Smooth muscle cell (in vitro differentiated cells): ENCODE measurements around the gene TMEM131L. TPM values are rescaled to one million over a fixed set of nuclear protein-coding genes. Genes with fewer than 3 reads are reported as not detected.
"Not testable (repeated sequence)": the region's sequence is repeated elsewhere in the genome, so short reads cannot be mapped to it uniquely, and the experiment has no call there.

Experiments used
- DNase-seq: peaks from one replicate; lab custom pipeline; 2025; ENCODE audit not compliant: unreplicated experiment; lab: John Stamatoyannopoulos, UW
- H2AFZ ChIP-seq: fragments of 200-600 bp; sonication (generic); 2 replicates; pipeline ENCODE4 v1.6.0; 2016; ENCODE audit warnings: antibody characterized with exemption, low read depth, mild to moderate bottlenecking
- H3F3A ChIP-seq: fragments of 200-600 bp; sonication (generic); 2 replicates; pipeline ENCODE4 v1.6.0; 2017; ENCODE audit warnings: antibody characterized with exemption, low read depth
- H3K27ac ChIP-seq: fragments of 200-600 bp; sonication (generic); 2 replicates; pipeline ENCODE4 v1.5.1; 2016; ENCODE audit warnings: low read depth, mild to moderate bottlenecking
- H3K27me3 ChIP-seq: fragments of 200-600 bp; sonication (generic); 2 replicates; pipeline ENCODE4 v1.6.1; 2016; ENCODE audit warnings: low read depth, mild to moderate bottlenecking
- H3K36me3 ChIP-seq: fragments of 200-600 bp; sonication (generic); 2 replicates; pipeline ENCODE4 v1.5.1; 2016; ENCODE audit warnings: low read depth
- H3K4me1 ChIP-seq: fragments of 200-600 bp; sonication (generic); 2 replicates; pipeline ENCODE4 v1.5.1; 2016; ENCODE audit warnings: low read depth
- H3K4me2 ChIP-seq: fragments of 200-600 bp; sonication (generic); 2 replicates; pipeline ENCODE4 v1.6.0; 2016; ENCODE audit warnings: mild to moderate bottlenecking
- H3K4me3 ChIP-seq: fragments of 200-600 bp; sonication (generic); 2 replicates; pipeline ENCODE4 v1.5.1; 2016; ENCODE audit warnings: mild to moderate bottlenecking
- H3K79me2 ChIP-seq: fragments of 200-600 bp; sonication (generic); 2 replicates; pipeline ENCODE4 v1.6.0; 2016; ENCODE audit warnings: low read depth, mild to moderate bottlenecking
- H3K9ac ChIP-seq: fragments of 200-600 bp; sonication (generic); 2 replicates; pipeline ENCODE4 v1.6.0; 2016; ENCODE audit warnings: low read depth
- H3K9me3 ChIP-seq: fragments of 200-600 bp; sonication (generic); replicated peaks from 2 replicates; pipeline ENCODE4 v1.5.1; 2016; ENCODE audit warnings: low read depth
- H4K20me1 ChIP-seq: fragments of 200-600 bp; sonication (generic); 2 replicates; pipeline ENCODE4 v1.6.0; 2016; ENCODE audit warnings: low read depth
- WGBS: methylation state at CpG from one replicate; pipeline ENCODE4 v1.1.7; 2016; ENCODE audit warnings: low lambda C conversion rate; 5-methylcytosine and 5-hydroxymethylcytosine counted together
- polyA plus RNA-seq: library from polyadenylated mRNA; unstranded; fragments of >200 nt; fragmentation: Nextera tagmentation; extraction: Ambion mirVana; gene quantifications from 2 replicates; pipeline ENCODE4 v1.2.1, GENCODE V29; 2016
- total RNA-seq: library from RNA; depleted of rRNA; stranded (reverse); fragments of >200 nt; gene quantifications from 2 replicates; pipeline ENCODE4 v1.2.3, GENCODE V29; 2014
- TF ChIP-seq, protein P1 (sequence below): fragments of 200-600 bp; sonication (generic); IDR thresholded peaks from 2 replicates; pipeline ENCODE4 v1.5.1; 2017; ENCODE audit warnings: borderline replicate concordance, mild to moderate bottlenecking, antibody characterized with exemption; ENCODE audit not compliant: insufficient read depth, poor library complexity, severe bottlenecking

The TMEM131L gene
- total and polyA plus RNA-seq, 2 experiments from 2014 or later: 4.3 to 6.7 TPM

DNA sequence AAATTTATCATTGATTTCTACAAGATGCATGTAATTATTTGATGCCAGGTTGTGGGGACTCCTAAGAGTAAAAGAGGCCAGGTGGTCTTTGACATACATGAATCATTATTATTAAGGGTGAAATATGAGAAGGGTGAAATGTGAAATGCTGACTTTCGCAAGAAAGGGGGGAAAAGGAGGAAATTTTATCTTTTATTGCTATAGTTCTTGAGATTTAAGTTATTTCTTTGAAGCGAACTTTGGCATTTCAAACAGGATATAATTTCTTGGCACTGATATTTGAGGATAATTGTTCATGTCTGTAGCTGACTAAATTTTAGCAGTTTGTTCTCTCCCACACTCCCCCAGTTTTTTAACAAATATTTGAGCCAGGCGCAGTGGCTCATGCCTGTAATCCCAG is 80.1 kb downstream of the TMEM131L start:
- Histone ChIP-seq H3K27ac (no peak overlapping the region), H2AFZ (no peak overlapping the region), H3K4me3 (no peak overlapping the region), H3K36me3 (no peaks in the 10 kb centered on the region), H3K79me2 (no peaks in the 10 kb centered on the region), H4K20me1 (peaks cover 4% of the 10 kb centered on the region), H3K4me2 (no peak overlapping the region), H3F3A (peaks cover 4% of the 10 kb centered on the region), H3K9ac (no peak overlapping the region), H3K9me3 (no peaks in the 10 kb centered on the region), H3K4me1 (no peaks in the 10 kb centered on the region), H3K27me3 (no peaks in the 10 kb centered on the region)
- 95% methylated on average over 3 of the region's 3 CpGs for WGBS
- TF ChIP-seq, protein P1, sequence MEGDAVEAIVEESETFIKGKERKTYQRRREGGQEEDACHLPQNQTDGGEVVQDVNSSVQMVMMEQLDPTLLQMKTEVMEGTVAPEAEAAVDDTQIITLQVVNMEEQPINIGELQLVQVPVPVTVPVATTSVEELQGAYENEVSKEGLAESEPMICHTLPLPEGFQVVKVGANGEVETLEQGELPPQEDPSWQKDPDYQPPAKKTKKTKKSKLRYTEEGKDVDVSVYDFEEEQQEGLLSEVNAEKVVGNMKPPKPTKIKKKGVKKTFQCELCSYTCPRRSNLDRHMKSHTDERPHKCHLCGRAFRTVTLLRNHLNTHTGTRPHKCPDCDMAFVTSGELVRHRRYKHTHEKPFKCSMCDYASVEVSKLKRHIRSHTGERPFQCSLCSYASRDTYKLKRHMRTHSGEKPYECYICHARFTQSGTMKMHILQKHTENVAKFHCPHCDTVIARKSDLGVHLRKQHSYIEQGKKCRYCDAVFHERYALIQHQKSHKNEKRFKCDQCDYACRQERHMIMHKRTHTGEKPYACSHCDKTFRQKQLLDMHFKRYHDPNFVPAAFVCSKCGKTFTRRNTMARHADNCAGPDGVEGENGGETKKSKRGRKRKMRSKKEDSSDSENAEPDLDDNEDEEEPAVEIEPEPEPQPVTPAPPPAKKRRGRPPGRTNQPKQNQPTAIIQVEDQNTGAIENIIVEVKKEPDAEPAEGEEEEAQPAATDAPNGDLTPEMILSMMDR: no peak
- no peak for DNase-seq

DNA sequence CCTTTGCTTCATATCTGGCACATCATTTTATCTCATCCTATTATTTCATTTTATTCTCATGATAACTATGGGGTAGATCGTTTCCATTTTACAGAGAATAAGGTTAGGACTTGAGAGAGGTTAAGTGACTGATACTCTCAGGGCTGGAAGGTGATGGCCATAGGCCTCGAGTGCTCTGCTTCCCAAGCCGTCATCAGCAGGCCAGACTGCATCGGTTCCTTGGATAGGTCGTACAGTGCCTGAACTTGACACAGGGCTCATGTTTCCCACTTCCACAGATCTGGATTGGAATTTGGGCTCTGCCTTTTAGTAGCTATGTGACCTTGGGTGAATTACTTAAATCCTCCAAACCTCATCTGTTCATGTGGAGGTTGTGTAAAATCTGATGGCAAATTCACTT is 81.4 kb downstream of the TMEM131L start:
- Histone ChIP-seq H3K4me1 (no peaks in the 10 kb centered on the region), H4K20me1 (no peaks in the 10 kb centered on the region), H3K79me2 (no peaks in the 10 kb centered on the region), H3K27me3 (no peaks in the 10 kb centered on the region), H3K36me3 (no peaks in the 10 kb centered on the region), H3K4me2 (no peak overlapping the region), H3K27ac (no peak overlapping the region), H2AFZ (no peak overlapping the region), H3K9me3 (no peaks in the 10 kb centered on the region), H3F3A (no peaks in the 10 kb centered on the region), H3K4me3 (no peak overlapping the region), H3K9ac (no peak overlapping the region)
- no peak for DNase-seq
- 94% methylated on average over 5 of the region's 5 CpGs for WGBS
- TF ChIP-seq, protein P1: no peak

DNA sequence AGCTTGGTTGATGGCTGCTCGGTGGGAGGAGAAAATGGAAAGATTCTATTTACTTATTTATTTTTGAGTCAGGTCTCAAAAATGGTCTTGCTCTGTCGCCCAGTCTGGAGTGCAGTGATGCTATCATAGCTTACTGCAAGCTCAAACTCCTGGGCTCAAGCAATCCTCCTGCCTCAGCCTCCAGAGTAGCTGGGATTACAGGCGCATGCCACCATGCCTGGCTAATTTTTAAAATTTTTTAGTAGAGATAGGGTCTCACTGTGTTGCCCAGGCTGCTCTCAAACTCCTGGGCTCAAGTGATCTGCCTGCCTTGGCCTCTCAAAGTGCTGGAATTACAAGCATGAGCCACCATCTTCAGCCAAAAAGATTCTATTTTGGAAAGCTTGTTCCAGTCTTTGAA is 82.7 kb downstream of the TMEM131L start:
- H3K36me3 ChIP-seq, H3K9me3 ChIP-seq, H3K27me3 ChIP-seq, H3F3A ChIP-seq, H4K20me1 ChIP-seq, H3K27ac ChIP-seq, H3K79me2 ChIP-seq, DNase-seq, H3K4me1 ChIP-seq, H3K4me2 ChIP-seq, H2AFZ ChIP-seq, H3K9ac ChIP-seq, H3K4me3 ChIP-seq: not testable (repeated sequence)
- 100% methylated on average over 3 of the region's 3 CpGs for WGBS

DNA sequence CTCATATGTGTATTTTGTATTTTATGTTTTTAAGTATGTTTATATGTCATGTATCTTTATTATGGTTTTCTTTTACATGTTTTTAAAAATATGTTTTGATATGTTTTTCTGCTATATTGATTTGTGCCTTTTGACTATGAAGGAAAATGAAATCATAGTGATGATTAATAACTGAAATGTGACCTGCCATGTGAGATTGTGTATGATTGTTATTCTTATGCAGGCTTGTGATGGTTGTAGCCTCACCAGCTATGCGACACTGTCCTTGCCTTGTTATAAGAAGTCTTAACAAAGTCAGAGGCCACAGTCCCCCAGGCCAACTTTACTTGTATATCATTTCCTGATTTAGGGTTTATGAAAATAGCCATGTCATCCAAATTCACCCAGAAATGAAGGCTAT is 83.2 kb downstream of the TMEM131L start:
- no peaks in the 10 kb centered on the region for H3K79me2 ChIP-seq
- H3K36me3 ChIP-seq: no peaks in the 10 kb centered on the region
- H3K4me3 ChIP-seq: no peak overlapping the region
- no peak overlapping the region for H3K9ac ChIP-seq
- H3K9me3 ChIP-seq: no peaks in the 10 kb centered on the region
- no peak overlapping the region for H2AFZ ChIP-seq
- no peak overlapping the region for H3K4me2 ChIP-seq
- H4K20me1 ChIP-seq: no peaks in the 10 kb centered on the region
- no peaks in the 10 kb centered on the region for H3K27me3 ChIP-seq
- H3K4me1 ChIP-seq: no peaks in the 10 kb centered on the region
- 100% methylated on average over 1 of the region's 1 CpG for whole genome bisulfite sequencing
- no peaks in the 10 kb centered on the region for H3F3A ChIP-seq
- TF ChIP-seq, protein P1: no peak
- no peak for DNase-seq
- no peak overlapping the region for H3K27ac ChIP-seq
